Neural cell (in vitro differentiated cells): ENCODE results near the gene DCT. TPM values are rescaled to one million over a fixed set of nuclear protein-coding genes. Genes with fewer than 3 reads are reported as not detected.

Experiments
- H2AFZ ChIP-seq: fragments of 200-600, 300-800 bp; sonication (generic), shearing (Covaris generic); 2 replicates; pipeline ENCODE4 v1.6.0; 2014; ENCODE audit warnings: low read depth, mild to moderate bottlenecking, antibody characterized with exemption, low read length, moderate library complexity
- H3F3A ChIP-seq: fragments of 200-600 bp; shearing (Covaris generic); 2 replicates; pipeline ENCODE4 v1.6.1; 2016; ENCODE audit warnings: mild to moderate bottlenecking, moderate library complexity, mixed read lengths, antibody characterized with exemption, low read length; ENCODE audit not compliant: insufficient read depth, poor library complexity, severe bottlenecking
- H3K27ac ChIP-seq: fragments of 200-600, 300-800 bp; sonication (generic), shearing (Covaris generic); 2 replicates; pipeline ENCODE4 v1.5.1; 2014; ENCODE audit warnings: mild to moderate bottlenecking, low read length, moderate library complexity
- H3K27me3 ChIP-seq: fragments of 300-800, 200-600 bp; sonication (generic), shearing (Covaris generic); 2 replicates; pipeline ENCODE4 v1.6.0; 2014; ENCODE audit warnings: mild to moderate bottlenecking, low read depth, low read length, moderate library complexity; ENCODE audit not compliant: insufficient read depth
- H3K36me3 ChIP-seq: fragments of 300-800, 200-600 bp; sonication (generic), shearing (Covaris generic); 2 replicates; pipeline ENCODE4 v1.5.1; 2014; ENCODE audit warnings: mild to moderate bottlenecking, antibody characterized with exemption, low read length, moderate library complexity; ENCODE audit not compliant: insufficient read depth
- H3K4me2 ChIP-seq: fragments of 300-800, 200-600 bp; sonication (generic), shearing (Covaris generic); 2 replicates; pipeline ENCODE4 v1.6.0; 2014; ENCODE audit warnings: mild to moderate bottlenecking, low read length
- H3K4me3 ChIP-seq: fragments of 300-800, 200-600 bp; sonication (generic), shearing (Covaris generic); 2 replicates; pipeline ENCODE4 v1.5.1; 2014; ENCODE audit warnings: mild to moderate bottlenecking, low read length, moderate library complexity
- H3K79me2 ChIP-seq: fragments of 200-600 bp; shearing (Covaris generic); replicated peaks from 2 replicates; pipeline ENCODE4 v1.6.0; 2014; ENCODE audit warnings: mild to moderate bottlenecking, low read length, moderate library complexity; ENCODE audit not compliant: insufficient read depth
- H3K9ac ChIP-seq: fragments of 300-800, 200-600 bp; sonication (generic), shearing (Covaris generic); 2 replicates; pipeline ENCODE4 v1.6.1; 2016; ENCODE audit warnings: mild to moderate bottlenecking, low read length, mixed read lengths
- H3K9me2 ChIP-seq: fragments of 200-600 bp; shearing (Covaris generic); 2 replicates; pipeline ENCODE4 v1.6.1; 2016; ENCODE audit warnings: mild to moderate bottlenecking, low read length, mixed read lengths; ENCODE audit not compliant: insufficient read depth
- H3K9me3 ChIP-seq: fragments of 200-600, 300-800 bp; sonication (generic), shearing (Covaris generic); 2 replicates; pipeline ENCODE4 v1.6.1; 2016; ENCODE audit warnings: mild to moderate bottlenecking, mixed run types, low read length, moderate library complexity, mixed read lengths
- H4K20me1 ChIP-seq: fragments of 200-600 bp; shearing (Covaris generic); 2 replicates; pipeline ENCODE4 v1.6.1; 2016; ENCODE audit warnings: mild to moderate bottlenecking, mixed run types; ENCODE audit not compliant: insufficient read depth
- EP300 ChIP-seq: fragments of 450-650 bp; conservative IDR thresholded peaks from 2 replicates; pipeline ENCODE4 v1.6.1; 2014; ENCODE audit warnings: antibody characterized with exemption, mild to moderate bottlenecking, moderate library complexity; ENCODE audit not compliant: poor library complexity, severe bottlenecking
- EZH2 ChIP-seq: fragments of 200-600, 300-800 bp; shearing (Covaris generic), sonication (generic); IDR thresholded peaks from 2 replicates; pipeline ENCODE4 v1.6.1; 2014; ENCODE audit warnings: antibody characterized with exemption, low read length, borderline replicate concordance, mild to moderate bottlenecking; ENCODE audit not compliant: insufficient read depth, poor library complexity, severe bottlenecking
- MXI1 ChIP-seq: fragments of 450-650 bp; conservative IDR thresholded peaks from 2 replicates; pipeline ENCODE4 v1.6.1; 2014; ENCODE audit warnings: antibody characterized with exemption, mild to moderate bottlenecking; ENCODE audit not compliant: poor library complexity, severe bottlenecking
- POLR2AphosphoS5 ChIP-seq: IDR thresholded peaks from 2 replicates; pipeline ENCODE4 v1.6.1; 2012
- RAD21 ChIP-seq: fragments of 450-650 bp; conservative IDR thresholded peaks from 2 replicates; pipeline ENCODE4 v1.6.1; 2014; ENCODE audit warnings: antibody characterized with exemption, mild to moderate bottlenecking, moderate library complexity
- SMC3 ChIP-seq: fragments of 450-650 bp; conservative IDR thresholded peaks from 2 replicates; pipeline ENCODE4 v1.6.1; 2014; ENCODE audit warnings: antibody characterized with exemption, mild to moderate bottlenecking, moderate library complexity; ENCODE audit not compliant: poor library complexity
- TAF1 ChIP-seq: IDR thresholded peaks from 2 replicates; pipeline ENCODE4 v1.6.1; 2012; ENCODE audit warnings: low read depth
- polyA plus RNA-seq: library from polyadenylated mRNA; depleted of rRNA; stranded (reverse); fragments of >200 nt; gene quantifications from 2 replicates; pipeline ENCODE4 v1.2.3, GENCODE V29; 2014
- TF ChIP-seq, protein P1 (sequence below): IDR thresholded peaks from 2 replicates; pipeline ENCODE4 v1.6.1; 2012; ENCODE audit warnings: borderline replicate concordance
- TF ChIP-seq, protein P2 (sequence below): fragments of 450-650 bp; IDR thresholded peaks from 2 replicates; pipeline ENCODE4 v1.5.1; 2014; ENCODE audit warnings: antibody characterized with exemption, mild to moderate bottlenecking, moderate library complexity; ENCODE audit not compliant: poor library complexity, severe bottlenecking

DCT gene
- polyA plus RNA-seq, 1 donor from 2014 or later, result not detected

DNA sequence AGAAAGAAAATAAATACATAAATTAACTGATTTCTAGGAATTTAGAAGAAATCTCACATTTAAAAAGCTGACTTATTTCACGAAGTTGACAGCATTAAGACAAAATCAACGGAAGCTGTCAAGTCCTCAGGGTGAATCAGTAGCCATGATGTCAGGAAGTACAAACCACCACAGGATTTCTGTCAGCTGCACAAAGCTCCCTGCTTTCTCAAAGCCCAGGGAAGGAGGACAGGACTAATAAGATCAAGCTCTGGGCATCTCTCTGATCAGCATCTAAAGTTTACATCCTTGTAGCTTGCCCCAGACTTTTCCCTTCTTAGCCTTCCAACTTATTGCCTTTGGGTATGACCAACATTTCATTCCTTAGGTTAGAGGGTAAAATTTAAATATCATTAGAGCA lies 9.4 kb downstream of the DCT start:
- no peaks in the 10 kb centered on the region for H3F3A ChIP-seq
- no peak overlapping the region for H3K4me2 ChIP-seq
- H2AFZ ChIP-seq, result no peak overlapping the region
- no peaks in the 10 kb centered on the region for H4K20me1 ChIP-seq
- no peak overlapping the region for H3K9ac ChIP-seq
- TF ChIP-seq, protein P1, sequence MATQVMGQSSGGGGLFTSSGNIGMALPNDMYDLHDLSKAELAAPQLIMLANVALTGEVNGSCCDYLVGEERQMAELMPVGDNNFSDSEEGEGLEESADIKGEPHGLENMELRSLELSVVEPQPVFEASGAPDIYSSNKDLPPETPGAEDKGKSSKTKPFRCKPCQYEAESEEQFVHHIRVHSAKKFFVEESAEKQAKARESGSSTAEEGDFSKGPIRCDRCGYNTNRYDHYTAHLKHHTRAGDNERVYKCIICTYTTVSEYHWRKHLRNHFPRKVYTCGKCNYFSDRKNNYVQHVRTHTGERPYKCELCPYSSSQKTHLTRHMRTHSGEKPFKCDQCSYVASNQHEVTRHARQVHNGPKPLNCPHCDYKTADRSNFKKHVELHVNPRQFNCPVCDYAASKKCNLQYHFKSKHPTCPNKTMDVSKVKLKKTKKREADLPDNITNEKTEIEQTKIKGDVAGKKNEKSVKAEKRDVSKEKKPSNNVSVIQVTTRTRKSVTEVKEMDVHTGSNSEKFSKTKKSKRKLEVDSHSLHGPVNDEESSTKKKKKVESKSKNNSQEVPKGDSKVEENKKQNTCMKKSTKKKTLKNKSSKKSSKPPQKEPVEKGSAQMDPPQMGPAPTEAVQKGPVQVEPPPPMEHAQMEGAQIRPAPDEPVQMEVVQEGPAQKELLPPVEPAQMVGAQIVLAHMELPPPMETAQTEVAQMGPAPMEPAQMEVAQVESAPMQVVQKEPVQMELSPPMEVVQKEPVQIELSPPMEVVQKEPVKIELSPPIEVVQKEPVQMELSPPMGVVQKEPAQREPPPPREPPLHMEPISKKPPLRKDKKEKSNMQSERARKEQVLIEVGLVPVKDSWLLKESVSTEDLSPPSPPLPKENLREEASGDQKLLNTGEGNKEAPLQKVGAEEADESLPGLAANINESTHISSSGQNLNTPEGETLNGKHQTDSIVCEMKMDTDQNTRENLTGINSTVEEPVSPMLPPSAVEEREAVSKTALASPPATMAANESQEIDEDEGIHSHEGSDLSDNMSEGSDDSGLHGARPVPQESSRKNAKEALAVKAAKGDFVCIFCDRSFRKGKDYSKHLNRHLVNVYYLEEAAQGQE, result no peak
- TF ChIP-seq, protein P2, sequence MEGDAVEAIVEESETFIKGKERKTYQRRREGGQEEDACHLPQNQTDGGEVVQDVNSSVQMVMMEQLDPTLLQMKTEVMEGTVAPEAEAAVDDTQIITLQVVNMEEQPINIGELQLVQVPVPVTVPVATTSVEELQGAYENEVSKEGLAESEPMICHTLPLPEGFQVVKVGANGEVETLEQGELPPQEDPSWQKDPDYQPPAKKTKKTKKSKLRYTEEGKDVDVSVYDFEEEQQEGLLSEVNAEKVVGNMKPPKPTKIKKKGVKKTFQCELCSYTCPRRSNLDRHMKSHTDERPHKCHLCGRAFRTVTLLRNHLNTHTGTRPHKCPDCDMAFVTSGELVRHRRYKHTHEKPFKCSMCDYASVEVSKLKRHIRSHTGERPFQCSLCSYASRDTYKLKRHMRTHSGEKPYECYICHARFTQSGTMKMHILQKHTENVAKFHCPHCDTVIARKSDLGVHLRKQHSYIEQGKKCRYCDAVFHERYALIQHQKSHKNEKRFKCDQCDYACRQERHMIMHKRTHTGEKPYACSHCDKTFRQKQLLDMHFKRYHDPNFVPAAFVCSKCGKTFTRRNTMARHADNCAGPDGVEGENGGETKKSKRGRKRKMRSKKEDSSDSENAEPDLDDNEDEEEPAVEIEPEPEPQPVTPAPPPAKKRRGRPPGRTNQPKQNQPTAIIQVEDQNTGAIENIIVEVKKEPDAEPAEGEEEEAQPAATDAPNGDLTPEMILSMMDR, result no peak
- TF ChIP-seq EZH2 (no peak), SMC3 (no peak)
- no peaks in the 10 kb centered on the region for H3K79me2 ChIP-seq
- no peaks in the 10 kb centered on the region for H3K9me3 ChIP-seq
- no peaks in the 10 kb centered on the region for H3K36me3 ChIP-seq
- H3K4me3 ChIP-seq, result no peak overlapping the region
- no peaks in the 10 kb centered on the region for H3K9me2 ChIP-seq
- no peak overlapping the region for H3K27ac ChIP-seq
- H3K27me3 ChIP-seq, result no peaks in the 10 kb centered on the region

DNA sequence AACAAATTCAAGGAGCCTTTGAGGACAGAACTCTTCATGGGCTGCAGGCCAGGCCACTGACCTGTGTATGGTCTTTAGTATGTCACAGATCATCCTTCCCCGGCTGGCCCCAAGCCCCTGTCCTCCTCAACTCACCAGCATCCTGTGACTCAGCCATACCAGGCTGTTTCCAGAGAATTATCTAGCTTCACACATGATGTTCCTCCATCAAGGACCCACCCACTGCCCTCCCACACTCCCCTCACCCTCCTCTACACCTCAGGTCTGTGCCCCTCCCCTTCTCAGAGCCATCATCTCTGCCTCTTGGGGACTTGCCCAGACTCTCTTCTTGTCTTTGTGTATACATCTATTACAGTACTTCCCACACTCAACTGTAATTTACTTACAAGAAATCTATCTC lies 14.7 kb downstream of the DCT start:
- no peaks in the 10 kb centered on the region for H3F3A ChIP-seq
- H3K4me3 ChIP-seq, result no peak overlapping the region
- no peak overlapping the region for H3K9ac ChIP-seq
- no peak overlapping the region for H3K27ac ChIP-seq
- H3K27me3 ChIP-seq, result no peaks in the 10 kb centered on the region
- no peaks in the 10 kb centered on the region for H3K9me2 ChIP-seq
- H2AFZ ChIP-seq, result no peak overlapping the region
- no peak overlapping the region for H3K4me2 ChIP-seq
- H3K79me2 ChIP-seq, result no peaks in the 10 kb centered on the region
- H3K9me3 ChIP-seq, result no peaks in the 10 kb centered on the region
- no peak for TF ChIP-seq EZH2
- H4K20me1 ChIP-seq, result no peaks in the 10 kb centered on the region
- no peaks in the 10 kb centered on the region for H3K36me3 ChIP-seq

DNA sequence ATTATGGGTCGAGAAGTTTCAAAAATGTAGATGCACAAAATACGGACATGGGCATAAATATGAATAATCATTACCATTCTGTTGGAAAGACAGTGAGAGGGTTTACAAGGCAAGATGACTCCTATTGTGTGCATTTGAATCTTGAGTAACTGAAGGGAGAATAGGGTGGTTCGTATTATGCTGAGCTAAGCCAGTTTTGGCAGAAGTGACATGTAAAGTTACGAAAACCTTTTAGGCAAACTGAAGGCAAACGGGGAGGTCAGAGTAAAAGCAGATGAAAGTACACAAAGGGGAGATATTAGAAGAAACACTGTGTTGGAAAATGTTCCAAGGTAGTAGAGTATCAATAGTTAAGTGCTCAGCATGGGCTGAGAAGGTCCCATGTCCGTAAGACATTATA lies 16.8 kb downstream of the DCT start:
- no peak overlapping the region for H3K9ac ChIP-seq
- no peak overlapping the region for H3K27ac ChIP-seq
- H3K4me3 ChIP-seq, result no peak overlapping the region
- H3K27me3 ChIP-seq, result no peaks in the 10 kb centered on the region
- H3F3A ChIP-seq, result no peaks in the 10 kb centered on the region
- H3K36me3 ChIP-seq, result no peaks in the 10 kb centered on the region
- no peak overlapping the region for H3K4me2 ChIP-seq
- no peaks in the 10 kb centered on the region for H3K79me2 ChIP-seq
- no peaks in the 10 kb centered on the region for H3K9me2 ChIP-seq
- H4K20me1 ChIP-seq, result no peaks in the 10 kb centered on the region
- TF ChIP-seq, protein P1, result no peak
- TF ChIP-seq MXI1 (no peak), POLR2AphosphoS5 (no peak), TAF1 (no peak), EZH2 (no peak), EP300 (no peak), SMC3 (no peak), RAD21 (no peak)
- TF ChIP-seq, protein P2, result no peak
- no peaks in the 10 kb centered on the region for H3K9me3 ChIP-seq
- no peak overlapping the region for H2AFZ ChIP-seq
